ENCODE results near the gene TRABD2A.

DNA sequence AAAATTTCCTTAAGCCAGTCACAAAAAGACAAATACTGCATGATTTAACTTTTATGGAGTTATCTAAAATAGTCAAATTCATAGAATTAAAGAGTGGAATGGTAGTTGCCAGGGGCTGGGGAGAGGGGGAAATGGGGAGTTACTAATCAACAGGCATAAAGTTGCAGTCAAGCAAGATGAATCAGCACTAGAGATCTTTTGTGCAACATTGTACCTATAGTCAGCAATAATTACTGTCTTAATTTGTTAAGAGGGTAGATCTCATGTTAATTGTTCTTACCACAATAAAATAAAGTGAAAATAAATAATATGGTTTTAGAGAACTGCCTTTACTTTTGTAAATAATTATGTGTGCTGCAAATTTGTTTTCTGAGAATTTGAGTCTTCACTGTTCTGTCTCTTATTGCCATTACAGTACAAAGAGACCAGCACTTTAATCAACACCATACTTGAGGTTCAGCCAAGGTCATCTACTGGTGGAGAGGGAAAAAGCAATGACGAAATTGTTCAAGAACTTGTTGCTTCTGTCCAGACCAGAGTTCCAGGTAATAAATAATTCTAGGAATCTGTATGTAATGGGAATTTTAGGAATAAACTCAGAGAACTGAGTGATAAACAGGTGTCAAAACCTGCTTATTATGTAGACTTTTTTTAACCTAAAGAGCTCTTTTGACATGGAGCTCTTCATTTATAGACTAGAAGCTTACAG lies 75.5 kb downstream of the TRABD2A start:
- TF ChIP-seq, protein P1, sequence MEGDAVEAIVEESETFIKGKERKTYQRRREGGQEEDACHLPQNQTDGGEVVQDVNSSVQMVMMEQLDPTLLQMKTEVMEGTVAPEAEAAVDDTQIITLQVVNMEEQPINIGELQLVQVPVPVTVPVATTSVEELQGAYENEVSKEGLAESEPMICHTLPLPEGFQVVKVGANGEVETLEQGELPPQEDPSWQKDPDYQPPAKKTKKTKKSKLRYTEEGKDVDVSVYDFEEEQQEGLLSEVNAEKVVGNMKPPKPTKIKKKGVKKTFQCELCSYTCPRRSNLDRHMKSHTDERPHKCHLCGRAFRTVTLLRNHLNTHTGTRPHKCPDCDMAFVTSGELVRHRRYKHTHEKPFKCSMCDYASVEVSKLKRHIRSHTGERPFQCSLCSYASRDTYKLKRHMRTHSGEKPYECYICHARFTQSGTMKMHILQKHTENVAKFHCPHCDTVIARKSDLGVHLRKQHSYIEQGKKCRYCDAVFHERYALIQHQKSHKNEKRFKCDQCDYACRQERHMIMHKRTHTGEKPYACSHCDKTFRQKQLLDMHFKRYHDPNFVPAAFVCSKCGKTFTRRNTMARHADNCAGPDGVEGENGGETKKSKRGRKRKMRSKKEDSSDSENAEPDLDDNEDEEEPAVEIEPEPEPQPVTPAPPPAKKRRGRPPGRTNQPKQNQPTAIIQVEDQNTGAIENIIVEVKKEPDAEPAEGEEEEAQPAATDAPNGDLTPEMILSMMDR (conservative IDR thresholded peaks at IDR 0.05 in 1 of 2, IDR thresholded peaks at IDR 0.05 in 1 of 2; ENCODE audit: low read depth in 1 of 2, low read length in 2 of 2), result no peak
- no peak for TF ChIP-seq EZH2 (IDR thresholded peaks at IDR 0.05; ENCODE audit: low read length, missing control alignments)
